Stimulated activated CD8-positive, alpha-beta memory T cell treated with anti-CD3 and anti-CD28 coated beads, Interleukin-7, amount 100 ng/mL, for 24 hours (primary cell): ENCODE results near the gene CYFIP1.

Source experiments
- DNase-seq: peaks from one replicate; pipeline ENCODE4 v3.0.0-alpha.2; 2020; ENCODE audit warnings: low read depth

CYFIP1 gene

GRCh38 chr15:22888120-22888859 lies 91.9 kb downstream of the CYFIP1 start:
- no peak for DNase-seq

DNA sequence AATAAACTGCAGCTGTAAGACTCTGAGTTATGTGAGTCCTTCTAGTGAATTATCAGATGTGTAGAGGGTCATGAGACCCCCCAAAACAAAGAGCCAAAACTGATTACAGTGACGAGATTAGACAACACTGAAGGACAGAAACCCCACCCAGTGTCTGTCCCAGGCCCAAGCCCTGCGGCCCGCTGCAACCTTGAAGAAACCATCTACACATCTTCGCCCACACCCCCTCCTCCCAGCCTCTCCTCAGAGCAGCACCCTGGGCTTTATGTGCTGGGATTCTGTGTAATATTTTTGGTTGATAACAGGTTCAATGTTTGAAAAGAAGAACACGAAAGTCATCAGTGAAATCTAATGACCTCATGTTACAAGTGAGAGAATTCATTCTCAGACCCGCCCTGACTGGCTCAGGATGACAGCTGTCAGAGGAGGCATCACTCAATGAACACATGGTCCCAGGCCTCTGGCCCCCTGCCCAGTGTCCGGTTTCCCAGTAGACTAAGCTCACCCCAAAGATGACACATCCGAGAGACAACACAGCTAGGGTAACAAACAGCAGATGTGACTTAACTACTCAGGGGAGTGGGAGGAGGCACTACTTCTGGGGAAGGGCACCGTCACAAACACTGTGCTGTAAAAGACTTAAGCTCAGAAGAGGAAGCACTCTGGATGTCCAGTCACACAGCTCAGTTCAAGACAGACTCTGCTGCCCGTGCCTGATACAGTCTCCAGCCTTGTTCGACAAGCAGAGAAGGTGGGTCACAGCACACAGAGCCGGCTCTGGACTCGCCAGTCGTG lies 92.8 kb downstream of the CYFIP1 start:
- no peak for DNase-seq

DNA sequence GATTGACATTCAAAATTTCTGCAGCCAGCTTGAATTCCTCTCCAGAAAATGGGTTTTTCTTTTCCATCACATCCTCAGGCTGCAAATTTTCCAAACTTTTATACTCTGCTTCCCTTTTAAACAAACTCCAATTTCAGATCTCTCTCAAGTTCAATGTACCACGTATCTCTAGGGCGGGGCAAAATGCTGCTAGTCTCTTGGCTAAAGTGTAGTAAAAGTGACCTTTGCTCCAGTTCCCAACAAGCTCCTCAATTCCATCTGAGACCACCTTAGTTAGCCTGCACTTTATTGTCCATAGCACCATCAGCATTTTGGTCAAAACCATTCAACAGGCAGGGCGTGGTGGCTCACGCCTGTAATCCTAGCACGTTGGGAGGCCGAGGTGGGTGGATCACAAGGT lies 95.0 kb downstream of the CYFIP1 start:
- DNase-seq: no peak

- no peak for DNase-seq
Measured at GRCh38 chr15:22884344-22884743, 95.8 kb downstream of the CYFIP1 start.

DNA sequence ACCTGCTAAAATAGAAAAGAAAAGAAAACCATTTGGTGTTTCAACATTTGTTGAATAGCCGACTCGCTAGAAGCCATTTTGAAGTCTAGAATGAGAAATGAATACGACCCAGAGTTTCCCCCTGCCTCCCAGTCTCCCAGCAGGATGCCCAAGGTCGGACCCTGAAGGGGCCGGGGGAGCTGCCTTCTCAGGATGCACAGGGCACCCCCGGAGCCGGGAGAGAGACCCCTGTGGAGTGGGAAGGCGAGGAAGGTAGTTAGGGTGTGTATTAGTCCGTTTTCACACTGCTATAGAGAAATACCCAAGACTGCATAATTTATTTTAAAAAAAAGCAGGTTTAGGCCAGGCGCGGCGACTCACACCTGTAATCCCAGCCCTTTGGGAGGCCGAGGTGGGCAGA lies 97.0 kb downstream of the CYFIP1 start:
- DNase-seq: no peak

GRCh38 chr15:22881739-22882440 lies 98.3 kb downstream of the CYFIP1 start:
- DNase-seq: no peak

GRCh38 chr15:22880981-22881738 lies 99.0 kb downstream of the CYFIP1 start:
- DNase-seq: no peak

DNA sequence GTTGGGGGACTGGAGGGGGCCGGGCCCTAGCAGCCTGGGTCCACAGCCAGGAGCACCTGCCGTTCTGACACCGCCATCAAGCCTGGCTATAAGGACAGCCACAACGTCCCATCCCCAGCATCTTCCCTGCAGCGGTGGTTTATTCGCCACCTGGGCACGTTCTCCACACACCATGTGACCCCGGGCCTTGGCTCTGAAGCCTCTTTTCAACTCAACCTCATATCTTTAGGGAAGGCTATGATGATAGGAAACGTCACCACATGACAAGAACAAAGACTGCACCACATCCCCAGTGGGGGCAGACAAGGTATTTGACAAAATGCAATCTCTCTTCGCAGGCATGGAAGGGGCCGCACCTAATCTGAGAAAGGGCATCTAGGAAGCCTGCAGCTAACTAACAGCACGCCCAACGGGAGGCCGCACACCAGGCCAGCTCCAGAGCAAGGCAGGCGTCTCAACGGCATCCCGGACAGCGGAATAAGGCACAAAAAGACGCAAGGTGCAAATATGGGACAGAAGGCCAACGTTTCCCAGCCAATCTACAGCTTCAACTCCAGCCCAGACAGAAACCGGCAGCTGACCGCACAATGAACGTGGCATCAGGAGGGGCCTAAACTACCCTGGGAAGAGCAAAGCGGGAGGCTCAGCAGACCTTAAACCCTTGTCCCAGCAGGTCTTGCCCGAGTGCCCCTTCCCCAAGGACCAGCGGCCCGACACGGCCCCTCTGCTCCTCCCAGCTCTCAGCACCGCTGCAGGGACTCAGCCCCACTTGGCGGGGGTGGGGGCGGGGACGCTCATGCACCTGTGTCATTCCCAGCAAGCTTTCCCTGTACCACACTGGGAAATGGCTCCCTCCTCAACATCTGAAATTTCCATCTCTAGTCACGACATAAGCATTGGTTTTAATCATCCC lies 99.8 kb downstream of the CYFIP1 start:
- DNase-seq: no peak

- DNase-seq: no peak
Measured at GRCh38 chr15:22878103-22878502, 102.1 kb downstream of the CYFIP1 start.

DNA sequence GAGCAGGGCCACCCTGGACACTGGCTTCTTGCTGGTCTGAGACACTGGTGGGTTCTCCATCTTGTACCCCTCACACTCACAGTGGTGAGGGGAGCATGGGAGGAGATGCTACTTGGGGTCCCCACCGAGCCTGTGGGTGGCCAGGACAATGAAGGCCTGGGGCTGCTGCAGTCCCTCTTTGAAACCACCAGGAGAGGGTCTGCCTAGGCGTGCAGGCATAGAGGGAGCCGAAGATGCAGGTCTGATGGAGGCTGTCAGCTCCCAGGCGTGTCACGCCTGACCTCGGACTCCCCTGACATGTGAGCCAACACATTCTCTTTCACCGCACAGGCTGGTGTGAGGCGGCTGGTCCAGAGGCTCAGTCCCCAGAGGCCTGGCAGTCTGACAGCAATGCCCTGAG lies 102.6 kb downstream of the CYFIP1 start:
- DNase-seq: no peak

- DNase-seq: no peak
Measured at GRCh38 chr15:22877117-22877516, 103.1 kb downstream of the CYFIP1 start.

- no peak for DNase-seq
Measured at GRCh38 chr15:22874966-22875365, 105.2 kb downstream of the CYFIP1 start.

- DNase-seq: no peak
Measured at GRCh38 chr15:22874256-22874655, 105.9 kb downstream of the CYFIP1 start.

- no peak for DNase-seq
Measured at GRCh38 chr15:22873841-22874240, 106.3 kb downstream of the CYFIP1 start.

GRCh38 chr15:22872936-22873701 lies 107.0 kb downstream of the CYFIP1 start:
- DNase-seq: no peak

GRCh38 chr15:22871481-22872086 lies 108.6 kb downstream of the CYFIP1 start:
- DNase-seq: no peak

DNA sequence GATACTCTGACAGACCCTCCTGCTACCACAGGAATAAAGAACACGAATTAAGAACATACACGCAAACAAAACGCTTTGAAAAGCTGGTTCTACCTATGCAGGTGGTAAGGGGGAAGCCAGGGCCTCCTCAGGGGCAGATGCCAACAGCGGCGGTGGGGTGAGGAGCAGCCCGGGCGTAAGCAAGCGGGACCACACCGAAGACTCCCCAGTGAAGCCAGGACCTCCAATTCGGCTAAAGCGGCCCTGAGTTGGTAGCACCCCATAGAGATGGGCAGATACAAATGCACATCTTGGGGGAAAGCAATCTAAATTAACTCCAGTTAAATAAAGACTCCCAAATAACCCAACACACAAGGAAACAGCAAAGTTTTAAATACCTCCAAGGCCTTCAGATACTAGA lies 109.3 kb downstream of the CYFIP1 start:
- no peak for DNase-seq

DNA sequence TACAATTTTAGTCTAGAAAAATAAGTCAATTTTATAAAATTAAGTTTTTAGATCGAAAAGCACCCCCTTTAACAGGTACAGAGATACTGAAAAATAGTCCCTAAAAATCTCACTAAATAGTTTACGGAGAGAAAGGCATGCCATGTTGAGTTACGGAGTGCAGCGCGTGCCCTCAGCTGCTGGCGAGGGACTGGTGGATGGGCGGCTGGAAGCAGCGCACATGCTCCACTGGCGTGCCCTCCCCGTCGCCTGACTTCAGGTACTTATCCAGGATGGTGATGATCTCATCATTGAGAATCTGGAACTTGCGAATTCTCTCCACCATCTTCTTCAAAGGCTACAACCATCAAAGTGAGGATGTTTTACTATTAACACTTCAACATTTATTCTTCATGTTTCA lies 110.3 kb downstream of the CYFIP1 start:
- no peak for DNase-seq

DNA sequence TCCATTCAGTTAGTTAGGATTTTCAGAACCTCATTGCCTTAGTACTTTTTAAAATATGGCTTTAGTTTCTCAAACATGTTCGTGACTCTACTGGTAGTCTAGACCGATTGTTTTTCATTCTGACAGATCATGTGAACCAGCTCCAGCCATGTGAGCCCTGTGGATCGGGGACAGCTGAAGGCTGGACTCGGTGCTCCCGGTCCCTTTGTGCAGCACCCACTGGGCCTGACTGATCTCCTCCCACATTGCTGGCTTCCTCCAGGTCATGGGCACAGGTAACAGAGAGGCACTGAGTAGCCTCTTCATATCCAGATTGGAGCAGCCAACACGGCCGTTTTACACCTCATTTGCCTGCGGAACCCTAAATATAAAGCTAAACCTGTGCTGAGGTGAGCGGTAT lies 111.2 kb downstream of the CYFIP1 start:
- no peak for DNase-seq

GRCh38 chr15:22868495-22868894 lies 111.7 kb downstream of the CYFIP1 start:
- no peak for DNase-seq
